ENCODE measurements around the gene CXCL3.

CXCL3 gene

GRCh38 chr4:74009307-74009706 is 29.2 kb downstream of the CXCL3 start:
- no peak for DNase-seq

- no peak for DNase-seq
Measured at GRCh38 chr4:74006009-74006476, 32.4 kb downstream of the CXCL3 start.

GRCh38 chr4:74005528-74005927 is 33.0 kb downstream of the CXCL3 start:
- DNase-seq = no peak

GRCh38 chr4:74004668-74005067 is 33.8 kb downstream of the CXCL3 start:
- no peak for DNase-seq

GRCh38 chr4:74000301-74000700 is 38.2 kb downstream of the CXCL3 start:
- DNase-seq = no peak

- no peak for DNase-seq
Measured at GRCh38 chr4:73998040-73999011, 40.2 kb downstream of the CXCL3 start, which contains the start of gene CXCL5. CXCL5 (minus strand) TSS chr4:73998677; CDS start chr4:73998581, 96 bp downstream.

- DNase-seq = no peak
Measured at GRCh38 chr4:73992050-73992449, 46.4 kb downstream of the CXCL3 start.

- DNase-seq = no peak
Measured at GRCh38 chr4:73991742-73992000, 46.8 kb downstream of the CXCL3 start.

- no peak for DNase-seq
Measured at GRCh38 chr4:73990988-73991741, 47.3 kb downstream of the CXCL3 start.

GRCh38 chr4:73989928-73990327 is 48.6 kb downstream of the CXCL3 start:
- no peak for DNase-seq

GRCh38 chr4:73989031-73989430 is 49.5 kb downstream of the CXCL3 start:
- DNase-seq = no peak

GRCh38 chr4:73988061-73988460 is 50.4 kb downstream of the CXCL3 start, which contains the start of gene PPBP:
PPBP (minus strand) TSS chr4:73988190; CDS start chr4:73988103, 87 bp downstream.
- no peak for DNase-seq

Measured in GF-D8 (cell line).